Heart left ventricle (tissue), 16 donors: ENCODE results near the gene ABHD14A. TPM values are rescaled to one million over a fixed set of nuclear protein-coding genes. Genes with fewer than 3 reads are reported as not detected.

Experiments used
- ATAC-seq, 4 donors: fragments of 200-7000 bp; cut with Tn5 transposase; one replicate each; pipeline ENCODE4 v1.9.1; 2020 to 2022; ENCODE audit warnings: moderate library complexity in 4 of 4, mild to moderate bottlenecking in 3 of 4, moderate number of reproducible peaks in 1 of 4
- DNase-seq, 5 donors: peaks; one replicate each; pipeline ENCODE4 v3.0.0-alpha.2; 2020
- H3K27ac ChIP-seq, 12 donors: fragments of 200-600 bp; sonication (generic) in 4 of 12; one replicate each; pipeline versions ENCODE4 v1.5.0 to v1.8.0; 2016 to 2022; ENCODE audit warnings: mild to moderate bottlenecking in 2 of 12
- H3K27me3 ChIP-seq, 9 donors: fragments of 200-600 bp; sonication (generic) in 2 of 9; one replicate each; pipeline versions ENCODE4 v1.5.1 to v1.8.0; 2016 to 2022; ENCODE audit warnings: mild to moderate bottlenecking in 3 of 9
- H3K36me3 ChIP-seq, 9 donors: fragments of 200-600 bp; sonication (generic) in 2 of 9; one replicate each; pipeline versions ENCODE4 v1.5.0 to v1.8.0; 2018 to 2022; ENCODE audit warnings: mild to moderate bottlenecking in 2 of 9
- H3K4me1 ChIP-seq, 12 donors: fragments of 200-600 bp; sonication (generic) in 4 of 12; one replicate each; pipeline versions ENCODE4 v1.5.0 to v1.8.0; 2016 to 2022; ENCODE audit warnings: mild to moderate bottlenecking in 3 of 12
- H3K4me3 ChIP-seq, 12 donors: fragments of 200-600 bp; sonication (generic) in 4 of 12; one replicate each; pipeline versions ENCODE4 v1.5.0 to v1.8.0; 2017 to 2022; ENCODE audit warnings: mild to moderate bottlenecking in 9 of 12, moderate library complexity in 4 of 12
- H3K9me3 ChIP-seq, 12 donors: fragments of 200-600 bp; sonication (generic) in 4 of 12; one replicate each; pipeline versions ENCODE4 v1.5.0 to v1.8.0; 2016 to 2022; ENCODE audit warnings: mild to moderate bottlenecking in 1 of 12
- POLR2A ChIP-seq, 2 donors: fragments of 450-650 bp; IDR thresholded peaks; one replicate each; pipeline ENCODE4 v1.6.1; 2017; ENCODE audit warnings: antibody characterized with exemption in 2 of 2, mild to moderate bottlenecking in 2 of 2, moderate library complexity in 2 of 2
- whole genome bisulfite sequencing, 4 donors: extraction: QIAGEN DNeasy Blood & Tissue Kit in 2 of 4; methylation state at CpG; one replicate each; pipeline versions ENCODE4 v1.1.5 to v1.1.7; 2013 to 2018; 5-methylcytosine and 5-hydroxymethylcytosine counted together
- intact Hi-C, 10 donors: fragments of 100-400 bp; cut with DNase I; formaldehyde crosslinking; loops; one replicate each; pipeline versions ENCODE4 v1.11.1 to v1.14.2; 2022
- polyA plus RNA-seq, 2 donors: library from polyadenylated mRNA; stranded (reverse); fragments of 200-250 nt; gene quantifications; one replicate each; pipeline ENCODE4 v1.2.3, GENCODE V29; 2013
- total RNA-seq, 9 donors: library from RNA; depleted of rRNA in 2 of 9; stranded (reverse); fragments of >200 nt in 2 of 9; fragmentation: NEBNext Ultra II Directional in 3 of 9; extraction: Animal tissue kit (Norgen Biotek cat#: 25700) in 3 of 9; gene quantifications; one replicate each; pipeline versions ENCODE4 v1.1.0 to v1.2.4, GENCODE V29; 2016 to 2023
- TF ChIP-seq, protein P1 (sequence below), 12 donors: fragments of 200-600 bp; sonication (generic) in 4 of 12; IDR thresholded peaks; one replicate each; pipeline versions ENCODE4 v1.5.0 to v1.8.0; 2018 to 2022; ENCODE audit warnings: antibody characterized with exemption in 12 of 12, mild to moderate bottlenecking in 5 of 12
- donor health status: ischemic (EF 13 %, LVEDD 7.1; RV severe dilation, severe dysfunction).
- donor health status: healthy with polysubstance abuse.
- donor health status: DM: no; HTN: yes; CAD: no.
- donor health status: DM: no; HTN: no; CAD: no.
- donor health status: ischemic (EF 25% LVEDD 6.9; RV normal size, moderate dysfunction).
- donor health status: ischemic (EF 25% LVEDD 5.7; RV mildly dilated, moderate dysfunction).
- donor health status: healthy.
- donor health status: DM: yes; HTN: yes; CAD: no.
- donor health status: ischemic (EF 35%, LVEDD 5.7; RV mildly dilated, moderate dysfunction).
- donor health status: nonischemic (EF 11% LVEDD 7.7; RV severe dilation, severe dysfunction).
- donor health status: DM: yes; HTN: yes; CAD: no.
- donor health status: PGD.
- donor health status: ischemic (EF 29% LVEDD 5.4; RV normal size, mild dysfunction).
- donor health status: nonischemic (EF 23%, LVEDD 6.1; RV moderate dilation, normal function).

The ABHD14A gene
- total and polyA plus RNA-seq, 11 donors = 17.7 to 70.3 (median 22.1) TPM

DNA sequence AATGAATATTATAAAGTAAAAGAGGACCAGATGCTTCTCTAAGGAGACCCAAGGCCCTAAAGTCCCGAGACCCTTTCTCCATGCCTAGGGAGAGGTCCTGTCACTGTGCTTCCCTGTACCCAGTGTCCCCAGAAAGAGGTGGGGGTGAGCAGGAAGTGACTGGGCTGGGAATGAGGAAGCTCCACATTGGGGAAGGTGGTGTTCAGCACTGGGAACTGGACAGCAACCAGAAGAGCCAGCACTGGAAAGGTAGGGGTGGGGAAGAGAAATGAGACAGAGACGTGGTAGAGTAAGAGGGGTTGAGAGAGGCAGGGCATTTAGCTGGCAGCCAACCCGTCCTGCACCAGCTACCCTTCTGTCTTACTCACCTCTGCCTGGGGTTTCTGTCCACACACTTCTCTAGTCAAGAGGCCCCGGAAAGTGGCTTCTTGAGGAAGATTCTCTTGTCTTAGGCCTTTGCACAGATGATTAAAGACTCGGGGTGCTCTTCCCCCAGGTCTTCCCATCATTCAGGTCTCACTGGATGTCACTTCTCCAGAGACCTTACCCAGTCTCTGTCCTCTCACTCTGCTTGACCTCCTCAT lies 45.4 kb upstream of the ABHD14A start:
- intact Hi-C loops = no loop called here
- no peak for TF ChIP-seq POLR2A (IDR thresholded peaks at IDR 0.05)
- TF ChIP-seq, protein P1, sequence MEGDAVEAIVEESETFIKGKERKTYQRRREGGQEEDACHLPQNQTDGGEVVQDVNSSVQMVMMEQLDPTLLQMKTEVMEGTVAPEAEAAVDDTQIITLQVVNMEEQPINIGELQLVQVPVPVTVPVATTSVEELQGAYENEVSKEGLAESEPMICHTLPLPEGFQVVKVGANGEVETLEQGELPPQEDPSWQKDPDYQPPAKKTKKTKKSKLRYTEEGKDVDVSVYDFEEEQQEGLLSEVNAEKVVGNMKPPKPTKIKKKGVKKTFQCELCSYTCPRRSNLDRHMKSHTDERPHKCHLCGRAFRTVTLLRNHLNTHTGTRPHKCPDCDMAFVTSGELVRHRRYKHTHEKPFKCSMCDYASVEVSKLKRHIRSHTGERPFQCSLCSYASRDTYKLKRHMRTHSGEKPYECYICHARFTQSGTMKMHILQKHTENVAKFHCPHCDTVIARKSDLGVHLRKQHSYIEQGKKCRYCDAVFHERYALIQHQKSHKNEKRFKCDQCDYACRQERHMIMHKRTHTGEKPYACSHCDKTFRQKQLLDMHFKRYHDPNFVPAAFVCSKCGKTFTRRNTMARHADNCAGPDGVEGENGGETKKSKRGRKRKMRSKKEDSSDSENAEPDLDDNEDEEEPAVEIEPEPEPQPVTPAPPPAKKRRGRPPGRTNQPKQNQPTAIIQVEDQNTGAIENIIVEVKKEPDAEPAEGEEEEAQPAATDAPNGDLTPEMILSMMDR (IDR thresholded peaks at IDR 0.05) = no peak
- ATAC-seq = peak in 1 of 4 donors; percentile 8
- H3K9me3 ChIP-seq = no peaks in the 10 kb centered on the region
- no peaks in the 10 kb centered on the region for H3K27me3 ChIP-seq
- H3K4me1 ChIP-seq = no peaks in the 10 kb centered on the region
- 68 to 78% (median 76%) methylated on average over 5 of the region's 5 CpGs for WGBS, 4 donors
- DNase-seq = no peak
- no peak overlapping the region for H3K4me3 ChIP-seq
- H3K36me3 ChIP-seq = peaks cover 0 to 23% (median 14%) of the 10 kb centered on the region in 9 donors
- H3K27ac ChIP-seq = no peak overlapping the region

DNA sequence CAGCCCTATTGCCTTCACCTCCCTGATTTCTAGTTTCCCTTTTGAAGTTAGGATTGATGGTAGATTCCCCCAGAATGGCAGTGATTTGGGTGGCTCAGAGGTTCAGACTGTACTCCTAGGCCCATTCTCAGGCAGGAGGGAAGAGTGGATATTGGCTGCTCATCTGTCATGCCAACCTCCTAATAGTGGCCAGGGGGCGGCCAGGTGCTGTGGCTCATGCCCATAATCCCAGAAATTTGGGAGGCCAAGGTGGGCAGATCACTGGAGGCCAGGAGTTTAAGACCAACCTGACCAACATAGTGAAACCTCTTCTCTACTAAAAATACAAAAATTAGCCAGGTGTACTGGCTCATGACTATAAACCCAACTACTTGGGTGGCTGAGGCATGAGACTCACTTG lies 44.4 kb upstream of the ABHD14A start:
- TF ChIP-seq POLR2A (IDR thresholded peaks at IDR 0.05) = no peak
- peaks cover 0 to 33% (median 23%) of the 10 kb centered on the region in 9 donors for H3K36me3 ChIP-seq
- no peak overlapping the region for H3K4me3 ChIP-seq
- WGBS, 4 donors = 98 to 100% (median 100%) methylated on average over 1 of the region's 1 CpG
- no peaks in the 10 kb centered on the region for H3K9me3 ChIP-seq
- no peaks in the 10 kb centered on the region for H3K4me1 ChIP-seq
- ATAC-seq = no peak
- DNase-seq = no peak
- H3K27ac ChIP-seq = no peak overlapping the region
- no peaks in the 10 kb centered on the region for H3K27me3 ChIP-seq
- intact Hi-C loops = no loop called here

DNA sequence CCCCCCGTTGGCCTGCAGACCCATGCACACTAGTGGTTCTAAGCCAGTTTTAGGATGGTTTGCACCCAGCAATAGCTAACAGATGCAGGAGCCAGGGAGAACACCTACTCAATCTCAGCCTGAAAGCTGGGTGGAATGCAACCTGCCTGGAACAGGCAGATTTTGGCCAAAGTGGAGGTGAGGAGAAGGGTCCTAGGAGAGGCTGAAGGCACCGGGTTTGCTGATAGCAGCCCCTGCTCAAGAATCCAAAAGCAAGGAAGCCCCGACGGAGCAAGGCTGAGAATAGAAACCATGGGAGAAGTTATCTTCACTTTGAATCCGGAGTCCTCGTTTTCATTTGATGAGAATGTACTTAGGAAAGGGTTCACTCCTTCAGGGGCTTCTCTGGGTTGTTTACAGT lies 43.1 kb upstream of the ABHD14A start:
- Histone ChIP-seq H3K4me1 (no peaks in the 10 kb centered on the region), H3K9me3 (no peaks in the 10 kb centered on the region), H3K27me3 (no peaks in the 10 kb centered on the region), H3K27ac (no peak overlapping the region), H3K4me3 (no peak overlapping the region), H3K36me3 (peaks cover 0 to 46% (median 36%) of the 10 kb centered on the region in 9 donors)
- TF ChIP-seq POLR2A (IDR thresholded peaks at IDR 0.05) = no peak
- TF ChIP-seq, protein P1 (IDR thresholded peaks at IDR 0.05) = no peak
- ATAC-seq (no peak), DNase-seq (no peak)
- WGBS, 4 donors = 88 to 94% (median 92%) methylated on average over 6 of the region's 6 CpGs
- intact Hi-C loops = no loop called here

DNA sequence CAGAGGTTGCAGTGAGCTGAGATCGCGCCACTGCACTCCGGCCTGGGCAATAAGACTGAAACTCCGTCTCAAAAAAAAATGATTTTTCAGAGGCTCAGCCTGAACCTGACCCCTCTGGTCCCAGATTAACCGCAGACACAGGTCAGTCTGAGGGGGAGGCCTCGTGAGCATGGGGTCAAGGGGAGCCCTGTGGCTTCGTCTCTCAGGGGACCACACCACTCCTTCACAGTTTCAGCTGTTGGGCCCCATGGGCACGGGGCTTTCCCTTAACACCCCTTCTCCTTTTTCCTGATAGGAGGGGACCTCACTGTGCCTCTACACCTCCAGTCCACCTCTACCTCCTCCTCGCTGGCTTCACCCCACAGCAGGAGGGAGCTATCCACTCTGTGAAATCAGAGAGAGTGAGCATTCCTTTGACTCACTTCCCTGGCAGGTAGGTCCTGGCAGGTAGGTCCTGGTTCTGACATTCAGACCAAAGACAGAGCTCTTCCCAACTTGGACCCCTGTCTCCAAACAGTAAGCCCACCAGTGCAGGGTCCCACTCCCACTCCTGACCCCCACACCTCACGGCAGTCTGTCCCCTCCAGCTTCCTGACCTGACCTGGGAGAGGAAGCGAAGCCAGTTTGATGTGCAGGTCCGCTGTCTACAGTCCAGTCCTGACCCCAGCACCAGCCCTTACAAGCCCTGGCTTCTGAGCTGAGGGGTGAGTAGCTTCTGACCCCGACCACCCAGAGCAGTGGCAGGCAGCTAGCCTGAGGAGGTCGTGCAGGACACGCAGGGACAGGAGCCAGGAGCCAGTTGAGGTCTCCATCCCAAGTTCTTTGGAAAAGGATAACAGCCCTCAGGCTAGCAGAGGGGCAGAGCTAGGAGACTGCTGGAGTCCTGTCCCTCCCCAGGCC lies 42.1 kb upstream of the ABHD14A start:
- no peak for ATAC-seq
- H3K36me3 ChIP-seq = peaks cover 0 to 55% (median 44%) of the 10 kb centered on the region in 9 donors
- no peak for TF ChIP-seq POLR2A (IDR thresholded peaks at IDR 0.05)
- TF ChIP-seq, protein P1 (IDR thresholded peaks at IDR 0.05) = no peak
- no peak overlapping the region for H3K4me3 ChIP-seq
- H3K27ac ChIP-seq = no peak overlapping the region
- WGBS, 4 donors = 93 to 95% (median 94%) methylated on average over 13 to 15 of the region's 15 CpGs
- no peak for DNase-seq
- intact Hi-C loops = no loop called here
- no peaks in the 10 kb centered on the region for H3K9me3 ChIP-seq
- H3K27me3 ChIP-seq = no peaks in the 10 kb centered on the region
- H3K4me1 ChIP-seq = no peaks in the 10 kb centered on the region
